Lung microvascular endothelial cell (primary cell): ENCODE data around the gene GARIN5A. TPM values are rescaled to one million over a fixed set of nuclear protein-coding genes. Genes with fewer than 3 reads are reported as not detected.

Experiments used
- DNase-seq, 2 donors: peaks; one replicate each; pipeline versions ENCODE4 v3.0.0 to v3.0.0-alpha.2; 2010; ENCODE audit warnings: low read depth in 2 of 2
- total RNA-seq: library from RNA; depleted of rRNA; stranded (reverse); fragments of >200 nt; gene quantifications from 2 replicates; pipeline ENCODE4 v1.2.1, GENCODE V29; 2014

Gene GARIN5A
- total RNA-seq, 1 donor from 2014 or later, result 0.20 TPM

- no peak for DNase-seq
These were observed 42.1 kb downstream of the GARIN5A start for GRCh38 chr19:50434525-50434924.

DNA sequence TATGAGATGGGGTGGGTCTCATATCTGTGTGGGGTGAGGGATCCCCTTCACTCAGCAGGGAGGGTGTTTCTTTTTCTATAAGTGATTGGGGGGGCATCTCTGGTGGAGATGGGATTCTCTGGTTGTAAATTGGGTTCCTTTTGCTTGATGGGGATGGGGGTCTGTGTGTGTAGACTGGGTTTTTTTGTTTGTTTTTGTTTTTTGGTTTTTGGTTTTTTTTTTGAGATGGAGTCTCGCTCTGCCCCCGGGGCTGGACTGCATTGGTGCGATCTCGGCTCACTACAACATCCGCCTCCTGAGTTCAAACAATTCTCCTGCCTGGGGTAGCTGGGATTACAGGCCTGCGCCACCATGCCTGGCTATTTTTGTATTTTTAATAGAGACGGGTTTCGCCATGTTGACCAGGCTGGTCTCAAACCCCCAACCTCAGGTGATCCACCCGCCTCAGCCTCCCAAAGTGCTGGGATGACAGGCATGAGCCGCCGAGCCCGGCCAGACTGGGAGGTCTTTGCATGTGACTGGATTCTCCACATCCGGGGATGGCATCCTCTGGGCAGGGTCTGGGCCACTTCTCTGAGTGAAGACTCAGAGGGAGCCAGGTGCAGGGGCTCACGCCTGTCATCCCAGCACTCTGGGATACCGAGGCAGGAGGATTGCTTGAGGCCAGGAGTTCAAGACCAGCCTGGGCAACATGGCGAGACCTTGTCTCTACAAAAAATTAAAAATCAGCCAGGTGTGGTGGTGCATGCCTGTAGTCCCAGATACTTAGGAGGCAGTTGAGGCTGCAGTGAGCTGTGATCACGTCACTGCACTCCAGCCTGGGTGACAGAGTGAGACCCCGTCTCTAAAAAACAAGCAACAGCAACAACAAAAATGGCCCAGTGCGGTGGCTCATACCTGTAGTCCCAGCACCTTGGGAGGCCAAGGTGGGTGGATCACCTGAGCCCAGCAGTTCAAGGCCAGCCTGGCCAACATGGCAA lies 43.2 kb downstream of the GARIN5A start:
- no peak for DNase-seq

DNA sequence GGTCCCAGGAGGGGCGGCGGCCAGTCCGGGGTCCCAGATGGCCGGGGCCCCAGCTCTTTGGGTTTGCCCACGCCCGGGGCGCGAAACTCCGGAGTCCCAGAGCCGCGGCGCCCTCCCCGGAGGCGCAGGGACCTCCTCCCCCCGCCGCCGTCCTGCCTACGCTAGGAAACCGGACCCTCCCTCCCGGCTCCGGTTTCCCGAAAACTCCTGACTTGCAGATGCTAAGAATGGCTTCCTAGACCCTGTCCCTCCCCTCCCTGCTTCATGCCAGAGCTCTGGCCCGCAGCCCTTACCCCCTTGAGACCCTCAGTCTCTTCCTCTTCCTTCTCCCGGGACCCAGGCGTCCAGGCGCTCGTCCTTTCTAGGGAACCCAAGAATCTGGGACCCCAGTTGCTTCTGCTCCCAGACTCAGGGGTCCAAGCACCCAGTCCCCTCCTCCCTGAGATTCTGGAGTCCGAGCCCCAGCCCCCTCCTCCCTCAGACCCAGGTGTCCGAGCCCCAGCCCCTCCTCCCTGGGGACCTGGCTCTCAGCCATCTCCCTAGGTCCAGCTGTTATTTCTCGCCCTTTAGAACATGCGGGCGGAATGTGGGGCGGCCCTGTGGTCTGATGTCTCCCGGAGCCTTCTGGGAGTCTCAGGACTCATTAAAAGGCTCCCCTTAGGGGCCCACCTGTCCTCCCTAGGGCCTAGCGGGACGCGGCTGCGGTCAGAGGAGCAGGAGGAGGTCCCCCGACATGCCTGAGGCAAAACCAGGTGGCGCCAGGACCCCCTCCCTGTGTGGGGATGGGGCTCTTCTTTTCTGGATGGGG lies 44.2 kb downstream of the GARIN5A start, which contains the start of gene MYBPC2:
Gene MYBPC2 (plus strand): TSS at position 672 of the 808 bp plus-strand sequence. CDS start 62 bp downstream, at position 734.
- peak in 1 of 2 donors; percentile 13 for DNase-seq

DNA sequence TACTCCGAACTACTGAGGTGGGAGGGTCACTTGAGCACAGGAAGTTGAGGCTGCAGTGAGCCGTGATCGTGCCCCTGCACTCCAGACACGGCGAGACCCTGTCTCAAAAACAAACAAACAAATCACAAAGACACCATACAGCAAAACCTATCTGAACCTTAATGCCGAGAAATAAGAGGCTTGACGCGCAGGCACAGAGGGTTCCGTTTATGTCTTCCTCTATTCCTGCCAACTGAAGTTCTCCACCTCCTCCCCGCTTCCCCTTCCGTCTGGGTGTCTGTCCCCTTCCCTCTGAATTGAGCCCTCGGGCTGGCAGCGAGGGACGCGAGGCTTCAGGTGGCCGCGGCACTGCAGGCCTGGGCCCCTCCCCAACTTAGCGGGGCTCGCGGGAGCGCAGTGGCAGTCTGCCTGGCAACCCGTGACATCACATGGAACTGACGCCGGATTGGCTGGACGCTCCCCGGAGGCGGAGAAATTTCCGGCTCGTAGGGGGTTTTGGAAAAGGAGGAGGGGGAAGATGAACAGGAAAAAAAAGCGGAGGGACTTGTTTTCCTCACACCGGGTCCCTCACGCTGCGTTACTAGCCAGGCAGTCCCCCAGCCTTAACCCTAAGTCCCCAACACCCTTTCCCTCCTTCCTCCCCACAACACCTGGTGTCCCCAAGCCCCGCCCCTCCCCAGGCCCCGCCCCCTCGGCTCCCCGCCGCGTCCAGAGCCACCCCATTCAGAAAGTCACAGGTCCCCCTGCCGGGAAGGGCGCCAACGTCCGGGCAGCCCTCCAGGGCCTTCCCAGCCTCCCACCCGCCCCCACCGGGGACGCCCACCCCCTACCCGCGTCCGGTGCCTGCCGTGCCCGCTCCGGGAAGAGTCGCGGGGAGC lies 45.1 kb downstream of the GARIN5A start:
- peak; percentile 60 to 86 for DNase-seq

GRCh38 chr19:50430888-50431342 lies 45.7 kb downstream of the GARIN5A start:
- no peak for DNase-seq

DNA sequence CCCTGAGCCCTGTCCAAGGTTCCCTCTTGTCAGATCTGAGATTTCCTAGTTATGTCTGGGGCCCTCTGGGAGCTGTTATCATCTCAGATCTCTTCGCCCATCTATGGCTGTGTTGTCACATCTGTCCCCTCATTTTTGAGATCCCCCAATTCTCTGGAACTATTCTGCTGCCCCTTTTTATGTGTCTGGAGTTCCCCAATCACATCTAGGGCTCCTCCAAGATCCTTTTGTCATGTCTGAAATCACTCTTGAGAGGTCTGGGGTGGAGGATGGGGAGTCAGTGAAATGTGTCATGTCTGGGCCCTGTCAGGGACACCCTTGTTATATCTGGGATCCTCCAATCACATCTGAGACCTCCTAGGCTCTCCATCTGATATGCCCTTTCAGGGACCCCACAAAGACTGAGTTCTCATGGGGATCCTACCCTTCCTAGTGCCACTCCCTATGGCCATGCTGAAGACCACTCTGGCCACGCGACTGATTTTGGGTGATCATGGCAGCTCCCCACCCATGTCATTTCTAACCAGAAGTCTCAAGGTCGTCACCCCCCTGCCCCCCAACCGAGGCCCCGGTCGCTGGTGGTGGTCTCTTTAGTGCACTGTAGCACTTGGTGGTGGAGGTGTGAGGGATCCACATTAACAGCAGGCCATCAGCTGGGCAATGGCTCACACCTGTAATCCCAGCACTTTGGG lies 47.7 kb downstream of the GARIN5A start:
- no peak for DNase-seq

DNA sequence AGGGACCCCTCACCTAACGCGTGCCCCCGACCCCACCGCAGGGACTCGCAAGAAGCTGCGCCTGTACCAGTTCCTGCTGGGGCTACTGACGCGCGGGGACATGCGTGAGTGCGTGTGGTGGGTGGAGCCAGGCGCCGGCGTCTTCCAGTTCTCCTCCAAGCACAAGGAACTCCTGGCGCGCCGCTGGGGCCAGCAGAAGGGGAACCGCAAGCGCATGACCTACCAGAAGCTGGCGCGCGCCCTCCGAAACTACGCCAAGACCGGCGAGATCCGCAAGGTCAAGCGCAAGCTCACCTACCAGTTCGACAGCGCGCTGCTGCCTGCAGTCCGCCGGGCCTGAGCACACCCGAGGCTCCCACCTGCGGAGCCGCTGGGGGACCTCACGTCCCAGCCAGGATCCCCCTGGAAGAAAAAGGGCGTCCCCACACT lies 48.6 kb downstream of the GARIN5A start:
- DNase-seq, result peak in 1 of 2 donors; percentile 64

DNA sequence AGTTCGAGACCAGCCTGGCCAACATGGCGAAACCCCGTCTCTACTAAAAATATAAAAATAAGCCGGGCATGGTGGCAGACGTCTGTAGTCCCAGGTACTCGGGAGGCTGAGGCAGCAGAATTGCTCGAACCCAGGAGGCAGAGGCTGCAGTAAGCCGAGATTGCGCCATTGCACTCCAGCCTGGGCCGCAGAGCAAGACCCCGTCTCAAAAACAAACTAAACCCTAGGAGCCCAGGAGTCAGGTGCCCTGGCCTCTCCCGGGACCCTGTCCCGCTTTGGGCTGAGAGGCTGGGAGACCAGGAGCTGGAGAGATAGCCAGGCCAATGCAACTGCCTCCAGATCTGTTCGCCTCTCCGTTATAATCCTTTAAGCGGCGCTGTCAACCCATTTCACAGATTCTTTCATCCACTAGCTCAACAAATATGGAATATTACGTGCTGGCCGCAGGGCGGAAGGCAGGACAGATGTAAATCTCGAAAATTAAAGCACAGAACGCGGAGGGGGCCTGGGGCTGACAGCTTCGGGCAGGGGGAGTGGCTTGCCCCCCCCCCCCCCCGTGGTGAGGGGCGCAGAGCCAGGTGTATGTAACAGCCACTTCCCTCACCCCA lies 49.2 kb downstream of the GARIN5A start:
- DNase-seq, result no peak

- no peak for DNase-seq
These were observed 51.1 kb downstream of the GARIN5A start for GRCh38 chr19:50425581-50425980.

DNA sequence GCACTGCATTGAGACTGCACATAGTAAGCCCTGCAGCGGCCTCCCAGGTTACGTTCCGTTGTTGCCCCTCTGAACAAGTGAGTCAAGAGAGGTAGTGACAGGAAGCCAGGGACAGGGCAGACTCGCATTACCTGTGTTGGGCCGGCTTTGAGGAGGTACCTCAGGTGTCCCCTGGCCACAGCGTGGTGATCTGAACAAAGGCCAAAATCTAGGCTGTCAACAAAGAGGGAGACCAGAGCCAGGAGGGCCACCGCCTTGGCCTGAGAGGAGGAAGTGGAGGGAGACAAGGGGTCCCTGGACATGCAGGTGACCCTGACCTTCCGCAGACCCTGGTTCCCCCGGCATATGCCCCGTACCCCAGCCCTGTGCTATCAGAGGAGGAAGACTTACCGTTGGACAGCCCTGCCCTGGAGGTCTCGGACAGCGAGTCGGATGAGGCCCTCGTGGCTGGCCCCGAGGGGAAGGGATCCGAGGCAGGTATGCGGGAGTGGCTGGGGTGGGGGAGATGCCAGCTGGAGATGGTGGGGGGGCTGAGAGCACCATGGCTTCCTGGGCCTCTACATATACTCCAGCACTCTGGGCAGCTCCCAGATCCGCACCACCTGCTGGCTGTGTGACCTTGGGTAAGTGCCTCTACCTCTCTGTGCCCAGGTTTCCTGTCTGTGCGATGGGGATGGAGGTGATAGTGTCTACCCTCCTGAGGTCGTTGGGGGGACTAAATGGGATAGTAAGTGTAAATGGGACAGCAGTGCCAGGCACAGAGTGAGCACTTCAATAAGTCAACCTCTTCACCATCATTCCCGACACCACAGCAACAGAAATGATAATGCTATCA lies 53.2 kb downstream of the GARIN5A start:
- no peak for DNase-seq

GRCh38 chr19:50422397-50423278 lies 54.0 kb downstream of the GARIN5A start:
- no peak for DNase-seq

DNA sequence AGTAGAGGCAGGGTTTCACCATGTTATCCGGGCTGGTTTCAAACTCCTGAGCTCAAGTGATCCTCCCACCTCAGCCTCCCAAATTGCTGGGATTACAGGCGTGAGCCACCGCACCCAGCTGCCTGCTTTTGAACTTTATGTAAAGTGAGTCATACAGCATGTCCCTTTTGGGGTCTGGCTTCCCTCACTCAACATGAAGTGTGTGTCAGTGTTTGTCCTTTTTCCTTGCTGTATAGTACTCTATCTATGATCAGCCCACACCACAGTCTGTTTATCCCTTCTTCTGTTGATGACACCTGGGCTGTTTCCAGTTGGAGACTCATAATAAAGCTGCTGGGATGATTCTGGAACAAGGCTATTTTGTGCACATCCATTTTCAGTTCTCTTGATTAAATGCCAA lies 55.8 kb downstream of the GARIN5A start:
- no peak for DNase-seq

- no peak for DNase-seq
These were observed 56.5 kb downstream of the GARIN5A start for GRCh38 chr19:50420127-50420526.

DNA sequence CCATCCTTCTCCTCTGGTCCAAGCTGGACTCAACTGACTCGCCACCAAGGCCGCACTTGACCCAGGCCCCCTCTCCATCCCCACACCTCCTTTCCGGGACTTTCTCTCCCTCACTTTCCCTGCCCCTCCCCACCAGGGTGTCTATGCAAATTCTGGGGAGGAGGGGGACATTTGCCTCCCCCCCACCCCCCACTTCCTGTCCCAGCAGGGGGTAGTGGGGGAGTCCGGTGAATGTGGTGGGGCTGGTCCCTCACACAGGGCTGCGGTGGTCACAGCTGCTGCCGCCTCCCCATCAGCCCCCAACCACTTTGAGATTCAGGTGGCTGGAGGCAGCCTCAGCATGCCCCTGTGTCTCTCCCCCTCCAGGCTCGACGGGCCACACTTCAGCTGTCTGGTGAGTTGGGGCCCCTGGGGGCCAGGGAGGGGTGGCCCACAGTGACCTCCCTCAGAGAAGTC lies 57.0 kb downstream of the GARIN5A start:
- no peak for DNase-seq

GRCh38 chr19:50419022-50419579 lies 57.5 kb downstream of the GARIN5A start:
- no peak for DNase-seq

DNA sequence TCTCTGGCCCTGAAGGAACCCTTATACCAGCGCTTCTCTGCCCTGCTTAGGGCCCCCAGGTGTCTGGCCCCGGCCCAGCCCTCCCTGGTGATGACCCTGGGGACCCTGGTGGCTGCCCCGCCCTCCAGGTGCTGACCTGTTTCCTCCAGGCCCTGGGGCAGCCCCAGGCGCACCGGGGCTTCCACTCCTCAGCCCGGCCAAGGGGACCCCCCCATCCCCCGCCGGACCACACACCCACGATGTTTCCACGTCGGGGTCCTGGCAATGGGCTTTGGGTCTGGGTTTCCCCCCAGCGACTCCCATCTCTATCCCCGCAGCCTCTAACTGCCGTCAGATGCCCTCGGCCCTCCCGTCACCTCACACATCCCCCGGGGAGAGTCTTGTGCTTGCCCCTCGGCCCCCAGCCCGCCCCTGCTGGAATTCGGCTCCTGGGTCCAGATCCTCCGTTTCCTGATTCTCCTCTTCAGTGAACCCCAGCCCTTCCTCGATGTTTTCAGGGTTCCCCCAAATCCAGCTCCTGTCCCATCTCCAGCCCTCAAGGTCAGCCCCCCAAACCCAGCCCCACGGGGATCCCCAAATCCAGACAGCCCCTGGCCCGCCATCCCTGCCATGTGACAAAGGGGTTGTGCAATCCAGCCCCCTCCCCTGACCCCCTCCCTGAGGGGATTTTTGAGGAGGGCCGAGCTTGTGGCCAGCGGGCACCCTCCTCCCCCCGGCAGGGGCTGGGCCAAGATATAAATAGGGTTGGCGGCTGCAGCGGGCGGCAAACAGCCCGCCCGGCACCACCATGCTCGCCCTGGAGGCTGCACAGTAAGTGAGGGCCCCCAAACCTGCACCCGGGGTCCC lies 58.2 kb downstream of the GARIN5A start, which contains the start of gene SPIB:
Gene SPIB (plus strand): TSS at position 763 of the 846 bp plus-strand sequence. CDS start 25 bp downstream, at position 788.
- DNase-seq, result no peak
